PC-9 (cell line): Measurements from ENCODE around the gene MTG1.

Experiments used
- EZH2 ChIP-seq: fragments of 200-600 bp; sonication (generic); IDR thresholded peaks from 2 replicates; pipeline ENCODE4 v1.8.0; 2017; ENCODE audit warnings: antibody characterized with exemption, low read depth
- TF ChIP-seq, protein P1 (sequence below): fragments of 200-600 bp; sonication (generic); conservative IDR thresholded peaks from 2 replicates; pipeline ENCODE4 v1.6.1; 2017; ENCODE audit warnings: mixed run types, antibody characterized with exemption, mild to moderate bottlenecking, moderate library complexity

GRCh38 chr10:133454204-133454893 lies 60.4 kb downstream of the MTG1 start:
- TF ChIP-seq, protein P1, sequence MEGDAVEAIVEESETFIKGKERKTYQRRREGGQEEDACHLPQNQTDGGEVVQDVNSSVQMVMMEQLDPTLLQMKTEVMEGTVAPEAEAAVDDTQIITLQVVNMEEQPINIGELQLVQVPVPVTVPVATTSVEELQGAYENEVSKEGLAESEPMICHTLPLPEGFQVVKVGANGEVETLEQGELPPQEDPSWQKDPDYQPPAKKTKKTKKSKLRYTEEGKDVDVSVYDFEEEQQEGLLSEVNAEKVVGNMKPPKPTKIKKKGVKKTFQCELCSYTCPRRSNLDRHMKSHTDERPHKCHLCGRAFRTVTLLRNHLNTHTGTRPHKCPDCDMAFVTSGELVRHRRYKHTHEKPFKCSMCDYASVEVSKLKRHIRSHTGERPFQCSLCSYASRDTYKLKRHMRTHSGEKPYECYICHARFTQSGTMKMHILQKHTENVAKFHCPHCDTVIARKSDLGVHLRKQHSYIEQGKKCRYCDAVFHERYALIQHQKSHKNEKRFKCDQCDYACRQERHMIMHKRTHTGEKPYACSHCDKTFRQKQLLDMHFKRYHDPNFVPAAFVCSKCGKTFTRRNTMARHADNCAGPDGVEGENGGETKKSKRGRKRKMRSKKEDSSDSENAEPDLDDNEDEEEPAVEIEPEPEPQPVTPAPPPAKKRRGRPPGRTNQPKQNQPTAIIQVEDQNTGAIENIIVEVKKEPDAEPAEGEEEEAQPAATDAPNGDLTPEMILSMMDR: no peak
- TF ChIP-seq EZH2: no peak
